ENCODE data around the gene AHSP.
A peak's percentile ranks its signal among the peaks of the same experiment; 100 is the strongest.
"Not testable (repeated sequence)": the region's sequence is repeated elsewhere in the genome, so short reads cannot be mapped to it uniquely, and the experiment has no call there.

AHSP gene

GRCh38 chr16:31501226-31501965, 26.3 kb upstream of the AHSP start:
- DNase-seq: no peak

DNA sequence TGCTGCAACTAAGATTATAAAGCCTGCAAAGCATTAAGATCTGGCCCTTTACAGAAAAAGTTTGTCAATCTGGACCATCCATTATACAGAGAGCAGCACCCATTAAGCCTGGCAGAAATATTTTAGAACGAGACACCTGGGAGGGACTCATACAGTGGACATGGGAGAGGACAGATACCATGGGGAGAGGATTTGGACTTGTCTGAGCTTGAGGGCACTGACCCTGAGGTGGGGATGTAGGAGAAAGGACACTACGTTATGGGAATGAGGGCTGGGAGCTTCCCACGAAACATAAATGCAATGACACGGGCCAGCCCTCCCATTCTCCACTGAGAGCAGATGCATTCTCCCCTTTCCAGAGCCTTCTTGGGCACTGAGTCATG, 25.7 kb upstream of the AHSP start:
- no peak for DNase-seq

- DNase-seq: peak; percentile 3
These were observed 24.7 kb upstream of the AHSP start for GRCh38 chr16:31502981-31503380.

- not testable (repeated sequence) for DNase-seq
These were observed 24.1 kb upstream of the AHSP start for GRCh38 chr16:31503555-31503954.

DNA sequence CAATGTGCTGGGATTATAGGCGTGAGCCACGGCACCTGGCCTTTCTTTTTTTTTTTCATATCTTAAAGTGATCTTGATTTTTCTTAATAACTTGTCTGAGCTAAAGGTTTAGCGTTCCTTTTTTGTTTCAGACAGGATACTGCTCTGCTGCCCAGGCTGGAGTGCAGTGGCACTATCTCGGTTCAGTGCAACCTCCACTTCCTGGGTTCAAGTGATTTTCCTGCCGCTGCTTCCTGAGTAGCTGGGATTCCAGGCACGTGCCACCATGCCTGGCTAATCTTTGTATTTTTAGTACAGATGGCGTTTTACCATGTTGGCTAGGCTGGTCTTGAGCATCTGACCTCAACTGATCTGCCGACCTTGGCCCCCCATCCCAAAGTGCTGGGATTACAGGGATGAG, 23.5 kb upstream of the AHSP start:
- DNase-seq: no peak

GRCh38 chr16:31505483-31505882, 22.2 kb upstream of the AHSP start:
- no peak for DNase-seq

DNA sequence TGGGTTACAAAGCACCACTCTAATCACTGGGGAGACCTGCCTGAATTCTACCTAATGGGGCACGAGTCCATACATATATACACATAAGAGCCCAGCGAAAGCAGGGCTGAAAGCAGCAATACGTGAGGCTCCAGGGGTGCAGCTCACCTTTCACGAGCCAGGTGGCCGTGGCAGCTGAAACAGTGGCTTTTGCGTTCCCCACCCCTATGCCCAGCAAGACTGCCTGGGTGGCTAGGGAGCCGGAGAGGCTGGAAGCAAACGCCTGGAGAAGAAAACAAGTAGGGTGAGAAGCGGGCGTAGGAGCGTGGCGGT, 20.1 kb upstream of the AHSP start:
- no peak for DNase-seq

- peak; percentile 80 for DNase-seq
These were observed 19.6 kb upstream of the AHSP start, which contains the start of gene RUSF1 for GRCh38 chr16:31507929-31508705. RUSF1 (minus strand) TSS chr16:31508391; CDS start chr16:31508373, 18 bp downstream.

DNA sequence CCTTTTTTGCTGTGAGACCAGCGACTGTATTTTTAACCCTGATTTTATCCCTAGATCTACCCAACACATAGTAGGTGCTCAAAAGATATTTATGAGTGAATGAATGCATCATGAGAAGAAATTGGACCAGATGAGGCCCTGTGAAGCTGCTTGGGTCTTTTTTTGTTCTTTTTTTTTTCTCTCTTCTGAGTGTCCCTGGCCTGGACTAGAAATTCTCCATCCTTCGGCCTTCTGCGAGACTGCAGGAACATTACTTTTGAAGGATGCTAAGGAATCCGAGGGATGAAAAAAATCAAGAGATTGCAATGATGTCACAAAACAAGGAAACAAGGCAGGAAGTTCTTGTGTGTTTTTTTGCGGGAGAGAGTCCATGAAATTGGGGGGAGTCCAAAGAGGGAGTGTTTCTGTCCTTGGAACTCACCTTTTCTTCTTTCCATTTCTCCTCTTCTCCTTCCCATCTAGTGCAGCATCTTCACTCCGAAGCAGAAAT, 18.9 kb upstream of the AHSP start:
- DNase-seq: peak; percentile 25

DNA sequence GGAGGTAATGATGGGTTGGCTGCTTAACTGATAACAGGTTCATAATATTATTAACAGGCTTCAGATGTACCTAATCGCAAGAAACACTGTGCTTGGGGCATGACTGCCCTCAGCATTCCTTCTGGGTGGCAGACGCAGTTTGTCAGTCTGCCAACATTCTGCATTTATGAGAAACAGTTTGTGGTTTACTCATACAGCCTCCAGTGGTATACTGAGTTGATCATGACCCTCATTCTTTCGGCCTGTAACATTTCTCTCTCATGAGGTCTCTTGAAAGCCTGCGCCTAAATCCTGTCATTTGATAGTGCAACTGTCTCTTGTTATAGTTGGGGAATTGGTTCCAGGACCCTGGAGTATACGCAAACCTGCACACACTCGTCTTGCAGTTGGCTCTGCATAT, 14.6 kb upstream of the AHSP start:
- DNase-seq: no peak

- no peak for DNase-seq
These were observed 13.8 kb upstream of the AHSP start for GRCh38 chr16:31513884-31514283.

DNA sequence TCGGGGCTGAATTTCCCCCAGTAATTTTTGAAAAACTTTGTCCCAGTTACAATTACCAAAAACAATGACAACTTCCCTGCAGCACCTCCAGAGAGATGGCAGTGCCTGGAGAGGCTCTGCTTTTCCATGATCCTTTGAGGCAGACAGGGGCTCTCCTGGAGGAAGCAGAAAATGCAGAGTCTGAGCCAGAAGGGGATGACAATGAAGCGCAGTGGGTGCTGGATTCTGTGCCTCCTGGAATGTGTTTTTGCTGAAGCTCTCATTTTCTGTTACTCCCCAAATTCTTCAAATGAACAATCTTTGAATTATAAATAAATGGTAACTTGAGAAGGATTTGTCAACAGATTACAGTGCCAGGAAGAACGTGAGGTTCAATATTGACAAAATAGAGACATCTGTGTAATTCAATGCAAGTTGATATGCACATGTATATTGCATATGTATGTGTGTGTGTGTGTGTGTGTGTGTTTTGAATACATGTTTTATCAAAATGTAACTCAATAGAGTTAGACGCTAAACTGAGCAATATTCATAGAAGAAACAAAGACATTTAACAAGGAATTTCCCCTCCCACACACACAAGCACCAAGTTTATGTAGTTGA, 9.8 kb upstream of the AHSP start:
- no peak for DNase-seq

GRCh38 chr16:31519759-31520431, 7.8 kb upstream of the AHSP start:
- no peak for DNase-seq

GRCh38 chr16:31521368-31521767, 6.3 kb upstream of the AHSP start:
- DNase-seq: no peak

DNA sequence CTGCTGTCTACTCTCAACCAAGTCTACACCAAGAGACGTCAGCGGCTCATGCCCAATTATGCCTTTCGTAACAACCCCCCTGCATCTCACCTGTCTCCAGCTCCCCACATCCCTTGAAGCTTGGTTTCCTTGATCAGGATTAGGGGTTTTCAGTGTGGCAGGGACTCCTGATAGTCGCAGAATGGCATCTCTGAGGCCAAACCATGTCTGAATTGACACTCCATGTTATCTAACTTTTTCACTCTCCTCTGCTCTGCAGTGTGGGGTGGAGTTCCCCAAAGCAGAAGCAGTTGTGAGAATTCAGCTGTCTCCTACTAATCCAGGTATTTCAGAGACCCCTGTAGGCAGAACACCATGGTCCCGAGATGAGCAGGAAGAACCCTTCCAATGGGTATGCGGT, 5.6 kb upstream of the AHSP start:
- no peak for DNase-seq

DNA sequence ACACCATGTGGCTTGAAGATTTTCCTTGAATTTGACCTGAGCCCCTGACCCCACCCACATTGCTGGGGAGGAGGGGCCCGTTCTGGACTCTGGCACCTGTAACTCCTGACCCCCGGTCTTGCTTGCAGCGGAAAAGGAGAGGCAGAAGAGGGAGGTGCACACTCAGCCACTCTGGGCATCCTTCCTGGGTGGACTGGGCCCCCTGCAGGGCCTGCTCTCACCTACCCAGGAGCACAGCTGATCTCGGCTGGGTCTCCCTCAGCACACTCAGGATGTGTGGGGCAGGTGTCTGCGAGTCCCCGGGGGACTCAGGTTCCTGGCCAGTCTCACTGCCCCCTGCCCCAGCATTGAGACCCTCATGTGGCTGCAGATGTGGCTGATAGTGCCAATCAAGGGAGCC, 3.9 kb upstream of the AHSP start:
- DNase-seq: not testable (repeated sequence)

DNA sequence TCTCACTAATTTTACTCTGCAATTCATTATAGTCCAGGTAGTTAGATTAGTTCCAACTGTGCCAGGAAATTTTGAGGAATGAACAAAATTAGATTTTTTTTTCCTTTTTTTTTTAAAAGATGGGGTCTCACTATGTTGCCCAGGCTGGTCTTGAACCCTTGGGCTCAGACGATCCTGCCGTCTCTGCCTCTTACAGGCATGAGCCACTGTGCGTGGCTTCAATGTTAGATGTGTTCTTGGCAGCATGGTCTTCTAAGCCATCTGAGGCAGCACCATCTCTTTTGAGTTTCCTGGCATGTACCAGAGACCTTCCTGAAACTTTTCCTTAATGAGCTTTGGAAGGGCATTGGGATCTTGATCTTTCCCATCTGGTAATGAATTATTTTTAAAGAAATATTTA, 2.6 kb upstream of the AHSP start:
- DNase-seq: no peak

GRCh38 chr16:31528523-31529107, 915 bp downstream of the AHSP start:
- DNase-seq: no peak

- DNase-seq: no peak
These were observed 1.6 kb downstream of the AHSP start for GRCh38 chr16:31529108-31529936.

DNA sequence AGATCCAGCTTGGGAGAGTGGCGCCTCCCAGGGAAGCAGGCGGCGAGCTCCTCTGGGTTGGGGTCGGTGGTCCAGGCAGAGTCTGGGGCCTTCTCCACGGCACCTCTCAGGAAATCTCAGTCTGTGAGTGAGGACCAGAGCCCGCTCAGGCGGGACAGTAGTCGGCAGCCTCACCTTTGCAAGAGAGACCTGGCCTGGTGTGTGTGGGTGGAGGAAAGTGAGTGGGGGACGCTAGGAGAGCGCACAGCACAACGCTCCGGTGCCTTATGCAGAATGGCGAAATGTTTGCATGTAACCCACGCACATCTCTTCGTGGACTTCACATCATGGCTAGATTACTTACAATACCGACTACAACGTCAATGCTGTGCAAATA, 2.2 kb downstream of the AHSP start:
- DNase-seq: no peak

GRCh38 chr16:31530405-31530804, 2.7 kb downstream of the AHSP start:
- no peak for DNase-seq

GRCh38 chr16:31531096-31531495, 3.4 kb downstream of the AHSP start:
- DNase-seq: no peak
